Posterior vena cava (tissue), 2 donors: ENCODE results near the gene ANAPC7. TPM values are rescaled to one million over a fixed set of nuclear protein-coding genes. Genes with fewer than 3 reads are reported as not detected.
"Not testable (repeated sequence)": the region's sequence is repeated elsewhere in the genome, so short reads cannot be mapped to it uniquely, and the experiment has no call there.

Experiments used
- DNase-seq: peaks from one replicate; pipeline ENCODE4 v3.0.0-alpha.2; 2020; ENCODE audit warnings: low spot score
- intact Hi-C, 2 donors: fragments of 100-400 bp; cut with DNase I; formaldehyde crosslinking; loops; one replicate each; pipeline versions ENCODE4 v1.14.1 to v1.14.2; 2022 to 2023
- total RNA-seq, 2 donors: library from RNA; stranded (reverse); fragmentation: NEBNext Ultra II Directional; extraction: Animal tissue kit (Norgen Biotek cat#: 25700); gene quantifications; one replicate each; pipeline ENCODE4 v1.2.1, GENCODE V29; 2021
- donor health status: DM: yes; HTN: yes; CAD: no.
- donor health status: DM: yes; HTN: yes; CAD: no.

ANAPC7 gene
- total RNA-seq, 2 donors from 2014 or later = 35.2 to 35.9 TPM

DNA sequence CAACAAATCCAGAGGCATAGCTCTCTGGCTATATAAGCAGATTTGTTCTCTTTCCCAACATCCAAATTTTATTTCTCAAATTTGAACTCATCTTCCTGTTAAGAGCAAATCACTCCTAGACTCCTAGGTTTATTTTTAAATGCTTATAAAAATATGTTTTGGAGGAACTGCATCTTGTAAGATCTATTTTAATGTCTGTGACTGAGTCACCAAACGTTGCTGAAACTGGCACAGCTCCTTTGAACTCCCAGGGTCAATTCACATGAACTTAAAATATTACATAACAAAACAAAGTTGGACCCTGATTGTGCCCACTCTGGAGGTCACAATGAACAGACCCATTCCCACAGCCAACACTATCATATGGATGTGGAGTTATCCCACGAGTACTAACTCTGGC lies 23.9 kb downstream of the ANAPC7 start:
- intact Hi-C loops = loop anchor here in 1 of 2 donors (5.0 kb wide), 1 partner anchor 197 kb away; no protein-coding TSS in a partner anchor
- no peak for DNase-seq

DNA sequence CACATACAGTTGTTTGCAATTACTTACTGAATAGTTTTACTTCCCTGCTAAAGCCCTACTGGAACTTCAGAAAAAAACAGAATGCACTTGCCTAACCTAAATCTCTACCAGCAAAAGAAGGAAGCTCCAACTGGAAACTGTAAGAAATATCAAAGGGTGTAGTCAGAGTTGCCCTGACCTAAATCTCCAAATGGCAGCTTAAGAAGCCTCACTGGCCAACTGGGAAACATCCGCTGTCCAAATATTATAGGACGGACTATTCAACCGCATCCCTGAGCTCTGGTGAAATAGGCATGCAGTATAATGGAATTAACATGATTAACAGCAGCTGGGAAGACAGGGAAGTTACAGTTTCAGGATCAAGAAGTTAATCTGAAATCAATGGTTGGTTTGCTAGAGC lies 24.3 kb downstream of the ANAPC7 start:
- peak; percentile 2 for DNase-seq
- intact Hi-C loops = no loop called here

DNA sequence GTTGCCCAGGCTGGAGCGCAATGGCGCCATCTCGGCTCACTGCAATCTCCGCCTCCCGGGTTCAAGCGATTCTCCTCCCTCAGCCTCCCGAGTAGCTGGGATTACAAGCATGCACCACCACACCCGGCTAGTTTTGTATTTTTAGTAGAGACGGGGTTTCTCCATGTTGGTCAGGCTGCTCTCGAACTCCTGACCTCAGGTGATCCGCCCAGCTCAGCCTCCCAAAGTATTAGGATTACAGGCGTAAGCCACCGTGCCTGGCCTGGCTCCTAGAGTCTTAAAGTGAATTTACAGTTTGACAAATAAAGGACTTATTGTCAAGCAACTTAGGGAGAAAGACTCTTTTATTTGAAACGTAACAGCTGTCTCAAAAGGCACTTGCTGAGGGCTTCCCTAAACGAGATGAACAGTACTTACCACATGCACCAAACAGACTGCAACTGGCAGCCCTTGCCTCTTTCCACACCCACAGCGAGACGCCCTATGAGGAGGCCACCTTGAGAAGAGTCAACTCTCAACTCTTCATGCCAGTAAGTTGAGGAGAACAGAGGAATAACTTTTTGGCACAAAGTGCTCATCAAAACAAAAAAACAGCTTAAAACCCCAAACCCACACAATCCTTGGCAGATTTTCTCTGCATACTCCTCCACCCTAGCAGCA lies 25.2 kb downstream of the ANAPC7 start:
- intact Hi-C loops = not testable (repeated sequence)
- peak; percentile 47 for DNase-seq

DNA sequence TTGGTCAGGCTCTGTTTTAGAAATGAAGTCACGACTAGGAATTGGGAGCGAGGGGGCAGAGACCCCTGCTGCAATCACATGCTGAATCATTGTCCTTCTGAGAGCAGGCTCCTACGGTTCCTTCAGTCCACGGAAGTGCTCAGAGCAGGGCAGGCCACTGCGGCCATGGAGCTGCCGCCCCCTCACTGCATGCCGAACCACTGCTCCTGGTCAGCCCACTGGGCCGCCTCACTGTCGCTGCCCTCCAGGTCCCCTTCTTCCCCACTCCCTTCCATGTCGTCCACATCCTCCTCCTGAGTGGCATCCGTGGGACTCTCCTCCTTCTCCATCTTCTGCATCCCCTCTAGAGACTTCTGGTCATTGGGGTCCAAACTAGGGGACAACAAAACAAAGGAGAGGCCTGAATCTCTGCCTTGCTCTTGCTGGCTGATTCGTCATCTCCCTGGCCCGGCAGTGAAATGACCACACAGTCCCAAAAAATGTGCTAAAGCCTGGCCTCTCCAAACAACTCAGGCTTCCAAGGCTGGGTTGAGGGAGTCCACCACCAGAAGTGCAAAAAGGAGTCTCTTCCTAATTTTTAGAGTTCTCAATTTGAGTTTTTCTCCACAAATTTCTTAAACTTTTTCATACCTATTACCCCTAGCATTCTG lies 29.4 kb downstream of the ANAPC7 start:
- intact Hi-C loops = no loop called here
- peak; percentile 67 for DNase-seq

DNA sequence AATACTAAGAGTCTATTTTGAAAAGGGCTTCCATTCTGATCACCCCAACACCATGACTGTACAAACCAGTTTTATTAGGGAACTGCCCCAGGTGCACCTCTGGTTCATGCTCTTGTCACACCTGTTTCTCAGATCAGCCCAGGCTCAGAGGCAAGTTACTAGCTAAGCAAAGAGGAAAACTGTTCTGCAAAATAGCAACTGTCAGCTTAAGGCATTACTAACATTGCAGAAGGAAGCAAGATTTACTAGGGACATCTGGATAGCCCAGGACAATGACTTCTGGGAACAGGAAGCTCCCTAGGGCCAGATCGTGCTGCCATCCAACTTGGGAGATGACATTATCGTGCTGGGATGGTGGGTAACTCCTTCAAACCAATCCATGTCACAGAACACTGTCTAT lies 30.1 kb downstream of the ANAPC7 start:
- DNase-seq = no peak
- intact Hi-C loops = no loop called here

DNA sequence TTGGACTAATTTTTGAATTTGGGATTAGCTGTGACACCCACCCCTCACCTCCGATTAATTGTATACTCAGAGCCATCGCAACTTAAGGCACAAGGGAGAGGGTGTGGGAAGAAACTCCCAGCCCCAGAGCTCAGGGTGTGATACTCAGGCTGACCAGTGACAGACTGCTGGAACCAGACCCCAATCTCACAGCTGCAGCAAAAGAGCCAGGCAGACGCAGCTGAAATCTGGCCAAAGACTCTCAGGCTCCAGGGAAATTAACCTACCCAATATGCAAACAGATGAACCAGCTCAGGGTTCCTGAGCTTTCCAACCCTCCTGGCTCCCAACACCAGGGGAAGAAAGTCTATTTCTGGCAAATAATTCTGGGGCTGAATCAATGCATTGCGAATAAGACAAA lies 30.5 kb downstream of the ANAPC7 start:
- DNase-seq = peak; percentile 54
- intact Hi-C loops = no loop called here

DNA sequence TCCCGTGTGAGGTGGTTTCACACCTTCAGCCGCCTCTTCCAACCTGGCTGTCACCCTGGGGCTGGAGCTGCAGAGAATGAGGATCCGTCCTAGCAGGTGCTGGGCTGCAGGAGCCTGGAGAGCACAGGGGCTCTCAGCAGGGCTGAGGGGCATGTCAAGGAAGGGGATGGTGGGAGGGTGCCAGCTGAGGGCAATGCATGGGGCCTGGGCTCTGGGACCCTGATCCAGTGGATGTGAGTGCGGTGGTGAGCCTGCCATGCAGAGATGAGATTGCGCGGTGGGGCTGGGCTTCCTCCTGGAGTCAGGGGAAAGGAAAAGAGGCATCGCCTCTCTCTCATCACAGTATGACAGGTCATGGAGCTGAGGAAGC lies 31.5 kb downstream of the ANAPC7 start:
- DNase-seq = no peak
- intact Hi-C loops = no loop called here

DNA sequence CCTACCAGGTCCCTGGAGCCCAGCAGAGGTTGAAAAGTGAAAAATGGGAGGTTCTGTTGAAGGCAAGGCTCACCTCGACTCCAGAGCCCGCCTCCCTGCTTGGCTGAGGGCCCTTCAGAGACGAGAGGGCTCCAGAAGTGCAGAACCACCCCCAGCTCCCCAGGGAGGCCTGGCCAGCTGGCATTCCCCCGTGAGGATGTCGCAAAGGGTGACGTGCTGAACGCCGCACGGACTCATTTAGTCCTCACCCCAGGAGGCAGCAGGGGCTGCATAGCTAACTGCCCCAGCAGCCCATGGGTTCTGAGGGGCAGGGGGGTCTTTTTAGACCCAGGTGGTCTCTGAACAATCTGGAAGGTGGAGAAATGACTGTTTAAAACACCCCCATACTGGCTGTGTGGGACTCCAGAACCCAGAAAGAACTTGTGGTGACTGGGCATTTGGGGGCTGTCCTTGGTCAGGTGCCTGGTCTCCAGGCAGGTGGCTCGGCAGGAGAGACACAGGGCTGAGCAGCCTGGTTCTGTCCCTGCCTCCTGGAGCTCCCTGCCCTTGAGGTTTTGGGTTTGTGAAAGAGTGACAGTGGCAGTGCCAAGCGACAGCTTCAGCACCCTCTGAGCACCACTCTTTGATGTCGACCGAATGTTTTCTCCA lies 32.0 kb downstream of the ANAPC7 start:
- intact Hi-C loops = no loop called here
- no peak for DNase-seq

DNA sequence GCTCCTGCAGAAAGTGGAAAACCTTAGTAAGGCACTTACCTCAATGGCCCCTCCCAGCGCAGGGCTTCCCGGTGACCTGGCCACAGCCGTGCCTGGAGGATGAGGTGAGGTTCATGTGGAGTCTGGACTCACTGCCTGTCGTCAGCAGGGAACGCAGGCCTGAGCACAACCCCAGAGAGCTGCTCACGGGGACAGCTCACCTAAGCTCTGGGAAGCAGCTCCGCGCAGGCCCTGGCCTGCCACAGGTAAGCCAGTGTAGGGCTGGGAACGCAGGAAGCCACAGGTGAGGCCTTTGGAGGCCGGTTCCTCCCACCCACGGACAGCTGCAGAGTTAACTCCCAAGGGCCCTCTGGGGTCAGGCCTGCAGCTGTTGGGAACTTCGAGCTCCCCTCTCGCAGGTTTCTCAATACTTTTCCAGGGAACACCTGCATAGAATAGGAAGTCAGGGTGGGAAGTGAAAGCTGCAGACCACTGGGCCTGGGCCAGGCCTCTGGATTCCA lies 32.7 kb downstream of the ANAPC7 start:
- DNase-seq = no peak
- intact Hi-C loops = no loop called here

DNA sequence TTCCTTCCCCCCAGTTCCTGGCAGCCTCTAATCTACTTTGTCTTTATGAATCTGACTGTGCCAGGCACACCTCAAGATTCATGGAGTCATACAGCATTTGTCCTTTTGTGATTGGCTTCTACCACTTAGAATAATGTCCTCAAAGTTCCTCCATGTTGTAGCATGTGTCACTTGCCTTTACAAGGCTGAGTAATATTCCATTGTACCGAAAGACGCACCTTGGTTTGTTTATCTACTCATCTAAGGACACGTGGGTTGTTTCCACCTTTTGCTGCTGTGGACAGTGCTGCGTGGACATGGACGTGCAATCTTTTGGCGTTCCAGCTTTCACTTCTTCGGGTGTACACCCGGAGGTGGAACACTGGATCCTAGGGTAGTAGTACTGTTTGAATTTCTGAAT lies 33.5 kb downstream of the ANAPC7 start:
- intact Hi-C loops = no loop called here

DNA sequence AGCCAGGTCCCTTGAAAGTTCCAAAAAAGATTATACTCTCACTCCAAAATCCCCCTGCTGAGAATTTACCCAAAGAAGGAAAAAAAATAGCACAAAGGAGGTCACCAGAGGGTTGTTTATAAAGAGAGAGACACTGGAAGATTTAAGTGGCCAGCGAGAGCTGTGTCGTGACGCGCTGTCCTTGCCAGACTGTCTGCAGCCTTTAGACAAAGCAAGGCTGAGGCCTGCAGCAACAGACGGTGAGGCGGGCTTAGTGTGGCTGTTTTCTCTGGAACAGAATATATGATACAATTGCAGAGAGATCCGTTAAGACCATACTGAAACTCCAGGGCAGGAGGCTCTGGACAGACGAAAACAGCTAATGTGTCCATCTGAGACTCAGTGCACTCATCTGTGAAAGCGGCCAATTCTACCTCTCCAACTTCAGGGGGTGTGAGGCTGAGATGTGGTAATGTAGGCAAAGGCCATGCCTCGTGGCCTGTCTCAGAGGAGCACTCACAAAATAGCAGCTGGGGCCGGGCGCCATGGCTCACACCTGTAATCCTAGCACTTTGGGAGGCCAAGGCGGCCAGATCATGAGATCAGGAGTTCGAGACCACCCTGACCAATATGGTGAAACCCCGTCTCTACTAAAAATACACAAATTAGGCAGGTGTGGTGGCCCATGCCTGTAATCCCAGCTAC lies 36.2 kb downstream of the ANAPC7 start:
- no peak for DNase-seq
- intact Hi-C loops = no loop called here

More for the DNA sequence above, 33.5 kb downstream of the ANAPC7 start:
- DNase-seq = no peak

DNA sequence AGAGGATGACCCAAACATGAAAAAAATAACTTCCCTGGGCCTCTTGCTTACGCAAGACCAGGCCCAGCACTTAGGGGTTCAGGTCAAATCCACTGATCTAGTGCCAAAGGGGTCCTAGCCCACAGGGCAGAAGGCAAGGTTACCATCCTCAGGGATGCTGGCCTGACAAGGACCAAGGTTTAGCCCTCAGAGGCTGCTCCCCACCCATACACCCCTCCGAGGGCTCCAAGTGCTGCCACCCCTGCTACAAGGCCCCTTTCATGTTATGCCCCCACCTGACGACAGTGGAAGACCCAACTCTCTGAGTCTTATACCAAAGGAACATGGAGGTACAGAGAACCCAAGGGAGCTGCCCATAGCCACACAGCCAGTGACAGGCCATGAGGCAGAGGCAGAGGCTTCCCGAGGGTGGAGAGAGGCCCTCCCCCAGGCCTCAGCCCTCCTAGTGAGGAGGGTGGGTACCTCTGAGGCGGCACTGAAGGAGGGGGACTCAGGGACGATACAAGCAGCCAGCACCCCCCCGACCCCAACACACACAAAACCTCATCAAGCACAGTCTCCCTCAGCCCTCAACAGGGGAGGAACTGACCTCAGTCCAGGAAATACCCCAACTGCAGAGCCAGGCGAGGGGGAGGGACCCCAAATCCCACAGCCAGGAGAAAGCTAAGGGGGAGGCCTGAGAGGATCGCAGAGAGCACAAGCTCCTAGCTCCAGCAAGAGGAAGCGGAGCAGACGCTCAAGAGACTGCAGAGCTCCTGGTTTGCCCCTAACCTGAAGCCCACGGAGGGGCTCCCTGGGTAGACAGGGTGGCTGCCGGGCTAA lies 37.0 kb downstream of the ANAPC7 start:
- no peak for DNase-seq
- intact Hi-C loops = no loop called here

DNA sequence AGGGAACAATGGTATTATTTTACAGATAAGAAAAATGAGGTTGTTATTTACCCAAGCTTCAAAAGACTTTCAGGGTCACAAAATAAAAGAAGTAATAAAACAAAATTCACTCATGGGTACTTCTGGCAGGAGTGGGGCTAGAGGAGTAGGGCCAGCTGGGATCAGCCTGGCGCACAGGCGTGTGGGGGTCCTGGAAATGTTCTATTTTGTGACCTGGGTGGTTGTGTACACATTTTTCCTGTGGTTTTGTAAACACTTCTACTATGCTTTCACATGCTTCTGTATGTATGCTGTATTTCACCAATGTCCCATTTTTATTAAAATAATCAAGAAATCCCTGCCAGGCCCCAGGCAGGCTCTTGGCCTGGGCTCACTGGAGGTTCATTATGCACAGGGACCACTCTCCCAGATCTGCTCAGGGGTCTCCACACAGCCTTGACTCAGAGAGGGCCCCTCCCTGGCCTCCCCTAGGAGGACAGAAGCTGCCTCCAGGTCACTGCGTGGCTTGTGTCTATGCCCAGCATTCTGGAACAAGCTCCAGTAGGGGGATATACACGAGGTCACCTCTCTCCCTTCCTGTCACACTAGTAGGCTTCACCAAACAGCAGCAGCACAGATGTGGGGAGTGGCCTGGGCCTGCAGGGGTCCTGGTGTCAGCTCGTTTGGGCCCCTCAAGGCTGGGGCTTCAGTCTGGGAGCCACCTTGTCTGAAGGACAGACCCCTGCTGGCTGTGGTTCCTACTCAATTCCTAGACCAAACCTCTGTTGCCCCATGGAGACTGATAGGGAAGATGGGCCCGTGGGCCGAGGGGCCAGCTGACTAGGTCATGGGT lies 37.8 kb downstream of the ANAPC7 start:
- intact Hi-C loops = no loop called here
- no peak for DNase-seq

DNA sequence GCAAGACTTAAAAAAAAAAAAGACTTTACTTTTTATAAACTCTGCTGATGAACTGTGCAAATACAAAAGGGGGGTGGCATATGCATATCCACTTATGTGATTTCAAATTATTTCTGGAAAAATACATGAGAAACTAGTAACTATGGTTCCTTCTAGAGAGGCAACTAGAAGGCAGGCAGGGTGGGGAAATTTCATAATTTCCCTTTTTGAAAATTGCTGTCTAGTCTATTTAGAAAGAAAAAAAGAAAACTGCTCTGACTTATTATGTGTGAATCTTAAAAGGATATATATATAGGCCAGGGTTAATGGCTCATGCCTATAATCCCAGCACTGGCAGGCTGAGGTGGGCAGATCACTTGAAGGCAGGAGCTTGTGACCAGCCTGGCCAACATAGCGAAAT lies 42.3 kb downstream of the ANAPC7 start:
- intact Hi-C loops = no loop called here
- no peak for DNase-seq

DNA sequence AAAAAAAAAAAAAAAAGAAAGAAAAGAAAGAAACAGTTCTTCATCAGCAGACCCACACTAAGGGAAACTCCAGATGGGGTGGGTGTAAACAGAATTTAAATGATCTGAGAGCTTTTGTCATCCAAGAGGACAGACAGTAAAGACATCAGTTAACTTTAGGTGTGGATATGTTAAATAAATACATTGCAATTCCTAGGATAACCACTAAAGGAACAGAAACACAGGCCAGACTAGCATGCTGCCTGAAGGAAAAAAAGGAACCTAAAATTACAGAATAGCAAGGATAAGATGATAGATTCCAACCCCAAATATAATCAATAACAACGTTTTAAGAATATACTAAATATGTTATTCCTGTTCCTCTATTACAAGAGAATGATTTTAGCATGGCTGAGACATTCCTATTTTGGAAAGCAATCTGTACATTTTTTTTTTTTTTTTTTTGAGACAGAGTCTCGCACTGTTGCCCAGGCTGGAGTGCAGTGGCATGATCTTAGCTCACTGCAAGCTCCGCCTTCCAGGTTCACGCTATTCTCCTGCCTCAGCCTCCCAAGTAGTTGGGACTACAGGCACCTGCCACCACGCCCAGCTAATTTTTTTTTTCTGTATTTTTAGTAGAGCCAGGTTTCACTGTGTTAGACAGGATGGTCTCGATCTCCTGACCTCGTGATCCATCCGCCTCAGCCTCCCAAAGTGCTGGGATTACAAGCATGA lies 45.0 kb downstream of the ANAPC7 start:
- DNase-seq, intact Hi-C loops: not testable (repeated sequence)

DNA sequence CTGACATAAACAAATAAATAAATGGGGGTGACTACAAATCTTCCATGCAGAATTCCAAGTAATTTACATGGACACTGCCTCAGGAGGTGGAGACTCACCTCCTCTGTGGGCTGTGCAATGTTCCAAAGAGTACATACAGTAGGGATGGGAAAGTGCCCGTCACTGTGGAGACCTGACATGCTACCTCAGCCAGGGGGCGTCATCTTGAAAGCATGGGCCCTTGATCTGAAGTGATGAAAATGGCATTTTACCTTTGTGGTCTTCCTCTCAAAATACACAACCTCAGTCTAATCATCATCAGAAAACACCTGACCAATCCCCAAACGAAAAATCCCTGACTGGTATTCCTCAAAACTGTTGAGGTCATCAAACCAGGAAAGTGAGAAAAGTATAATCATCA lies 48.4 kb downstream of the ANAPC7 start:
- no peak for DNase-seq
- intact Hi-C loops = no loop called here

DNA sequence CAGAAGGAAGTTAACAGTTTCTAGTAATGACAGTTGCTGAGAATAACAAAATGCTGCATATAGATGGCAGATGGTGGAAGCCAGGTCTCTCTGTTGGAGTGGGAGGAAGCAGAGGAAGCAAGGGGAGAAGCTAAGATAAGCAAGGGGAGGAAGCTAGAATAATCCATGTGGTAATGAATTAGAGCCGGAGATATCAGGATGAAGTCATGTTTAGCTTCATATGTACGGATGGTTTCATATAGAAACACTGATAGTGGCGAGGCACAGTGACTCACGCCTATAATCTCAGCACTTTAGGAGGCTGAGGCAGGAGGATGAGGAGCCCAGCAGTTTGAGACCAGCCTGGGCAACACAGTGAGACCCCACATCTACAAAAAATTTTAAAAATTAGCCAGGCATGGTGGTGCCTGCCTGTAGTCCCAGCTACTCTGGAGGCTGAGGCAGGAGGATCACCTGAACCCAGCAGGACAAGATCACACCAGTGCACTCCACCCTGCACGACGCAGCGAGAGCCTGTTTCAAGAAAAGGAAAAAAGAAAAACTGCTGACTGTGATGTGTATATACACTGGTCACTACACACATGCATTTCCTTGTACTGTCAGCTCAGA lies 49.2 kb downstream of the ANAPC7 start:
- intact Hi-C loops = no loop called here
- DNase-seq = no peak
